ENCODE measurements around the gene TRPV5. TPM values are rescaled to one million over a fixed set of nuclear protein-coding genes. Genes with fewer than 3 reads are reported as not detected.

The TRPV5 gene
- total RNA-seq, 6 experiments from 2014 or later: not detected

DNA sequence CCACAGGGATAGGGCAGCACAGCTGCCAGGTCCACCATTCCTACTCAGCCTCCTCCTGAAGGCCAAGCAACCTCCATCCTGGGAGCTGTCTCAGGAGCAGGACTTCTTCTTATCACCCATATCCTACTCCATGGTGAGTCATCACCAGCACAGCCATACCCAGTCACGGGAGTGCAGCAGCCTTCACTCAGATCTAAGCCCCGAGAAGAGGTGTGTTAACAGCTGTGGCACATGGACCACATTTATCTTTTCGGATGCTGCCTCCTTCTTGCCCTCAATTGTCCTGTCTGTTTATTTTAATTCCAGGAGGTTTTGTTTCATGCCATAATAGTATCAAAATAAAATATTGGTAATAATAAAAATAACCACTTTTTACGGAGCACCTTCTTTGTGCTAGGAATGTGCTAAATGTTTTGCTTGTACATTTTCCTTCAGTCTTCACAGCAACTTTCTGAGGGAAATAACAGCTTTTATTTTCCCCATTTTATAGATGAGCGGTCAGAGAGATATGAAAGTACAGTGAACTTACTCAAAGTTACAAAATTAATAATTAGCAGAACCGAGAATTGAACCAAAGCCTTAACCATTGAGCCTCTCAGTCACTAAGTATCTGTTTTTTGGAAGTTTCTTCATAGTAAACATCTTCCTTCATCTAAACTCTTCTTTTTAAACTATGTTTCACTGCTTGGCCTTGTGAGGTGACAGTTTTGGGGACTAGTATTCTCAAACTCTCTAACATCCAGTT, 31.1 kb upstream of the TRPV5 start:
- intact Hi-C loops (cut with DNase I): no loop called here
- no peaks in the 10 kb centered on the region for H3K9me3 ChIP-seq
- H3K4me1 ChIP-seq: no peaks in the 10 kb centered on the region
- no peak overlapping the region for H3K27ac ChIP-seq
- H3K4me3 ChIP-seq: no peak overlapping the region
- ATAC-seq (no peak), DNase-seq (no peak)
- WGBS (ENCODE audit: insufficient coverage, low coverage, low lambda C conversion rate, missing lambda C conversion rate): 75% methylated on average over 6 of the region's 6 CpGs
- no peaks in the 10 kb centered on the region for H3K36me3 ChIP-seq
- TF ChIP-seq, protein P1, sequence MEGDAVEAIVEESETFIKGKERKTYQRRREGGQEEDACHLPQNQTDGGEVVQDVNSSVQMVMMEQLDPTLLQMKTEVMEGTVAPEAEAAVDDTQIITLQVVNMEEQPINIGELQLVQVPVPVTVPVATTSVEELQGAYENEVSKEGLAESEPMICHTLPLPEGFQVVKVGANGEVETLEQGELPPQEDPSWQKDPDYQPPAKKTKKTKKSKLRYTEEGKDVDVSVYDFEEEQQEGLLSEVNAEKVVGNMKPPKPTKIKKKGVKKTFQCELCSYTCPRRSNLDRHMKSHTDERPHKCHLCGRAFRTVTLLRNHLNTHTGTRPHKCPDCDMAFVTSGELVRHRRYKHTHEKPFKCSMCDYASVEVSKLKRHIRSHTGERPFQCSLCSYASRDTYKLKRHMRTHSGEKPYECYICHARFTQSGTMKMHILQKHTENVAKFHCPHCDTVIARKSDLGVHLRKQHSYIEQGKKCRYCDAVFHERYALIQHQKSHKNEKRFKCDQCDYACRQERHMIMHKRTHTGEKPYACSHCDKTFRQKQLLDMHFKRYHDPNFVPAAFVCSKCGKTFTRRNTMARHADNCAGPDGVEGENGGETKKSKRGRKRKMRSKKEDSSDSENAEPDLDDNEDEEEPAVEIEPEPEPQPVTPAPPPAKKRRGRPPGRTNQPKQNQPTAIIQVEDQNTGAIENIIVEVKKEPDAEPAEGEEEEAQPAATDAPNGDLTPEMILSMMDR (IDR thresholded peaks at IDR 0.05): no peak
- no peak for TF ChIP-seq POLR2A (IDR thresholded peaks at IDR 0.05)
- H3K27me3 ChIP-seq: no peaks in the 10 kb centered on the region

DNA sequence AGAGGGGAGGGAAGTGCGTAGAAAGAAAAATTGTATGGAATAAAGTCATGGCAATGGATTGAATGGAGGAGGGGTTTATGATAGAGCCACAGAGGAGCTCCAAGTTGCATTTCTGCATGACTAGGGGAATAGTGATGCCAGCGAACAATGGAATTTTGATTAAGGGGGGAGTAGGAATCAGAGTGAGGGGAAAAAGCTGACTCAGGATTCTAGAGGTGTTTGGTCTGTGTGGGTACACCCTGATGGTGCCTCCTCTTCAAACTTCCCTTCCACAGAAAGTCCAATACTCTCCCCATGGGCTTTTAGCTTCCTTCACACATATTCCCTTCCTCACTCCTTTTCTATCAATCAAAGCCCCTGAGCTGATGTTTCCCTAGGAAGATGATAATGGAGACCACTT, 30.4 kb upstream of the TRPV5 start:
- DNase-seq (no peak), ATAC-seq (no peak)
- Histone ChIP-seq H3K9me3 (no peaks in the 10 kb centered on the region), H3K27ac (no peak overlapping the region), H3K4me1 (no peaks in the 10 kb centered on the region), H3K36me3 (no peaks in the 10 kb centered on the region), H3K4me3 (no peak overlapping the region), H3K27me3 (no peaks in the 10 kb centered on the region)
- intact Hi-C loops (cut with DNase I): no loop called here
- TF ChIP-seq POLR2A (IDR thresholded peaks at IDR 0.05): no peak
- TF ChIP-seq, protein P1 (IDR thresholded peaks at IDR 0.05): no peak
- WGBS (ENCODE audit: insufficient coverage, low coverage, low lambda C conversion rate, missing lambda C conversion rate): 82% methylated on average over 2 of the region's 2 CpGs

DNA sequence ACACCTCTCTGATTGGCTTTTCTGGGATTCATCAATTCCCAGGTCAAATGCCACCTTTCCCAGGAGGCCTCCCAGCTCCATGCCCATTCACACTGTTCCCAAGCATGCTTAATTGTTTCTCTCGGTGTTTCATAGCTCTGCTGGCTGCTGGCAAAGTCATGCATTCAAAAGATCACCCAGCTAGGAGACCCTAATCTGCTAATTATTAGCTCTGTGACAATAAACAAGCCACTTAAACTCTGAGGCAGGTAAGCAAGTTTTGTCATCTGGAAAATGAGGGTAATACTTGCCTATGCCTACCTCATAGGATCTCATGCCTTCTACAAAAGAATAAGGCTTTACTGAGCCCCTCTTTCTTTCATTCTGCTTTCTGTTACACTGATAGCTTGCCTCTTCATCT, 29.4 kb upstream of the TRPV5 start:
- no peak for DNase-seq
- H3K27me3 ChIP-seq: no peaks in the 10 kb centered on the region
- H3K27ac ChIP-seq: no peak overlapping the region
- no peaks in the 10 kb centered on the region for H3K4me1 ChIP-seq
- H3K4me3 ChIP-seq: no peak overlapping the region
- H3K36me3 ChIP-seq: no peaks in the 10 kb centered on the region
- TF ChIP-seq, protein P1 (IDR thresholded peaks at IDR 0.05): no peak
- TF ChIP-seq POLR2A (IDR thresholded peaks at IDR 0.05): no peak
- ATAC-seq: no peak
- no peaks in the 10 kb centered on the region for H3K9me3 ChIP-seq
- WGBS (ENCODE audit: insufficient coverage, low coverage, low lambda C conversion rate, missing lambda C conversion rate): 10% methylated on average over 1 of the region's 1 CpG
- intact Hi-C loops (cut with DNase I): no loop called here

DNA sequence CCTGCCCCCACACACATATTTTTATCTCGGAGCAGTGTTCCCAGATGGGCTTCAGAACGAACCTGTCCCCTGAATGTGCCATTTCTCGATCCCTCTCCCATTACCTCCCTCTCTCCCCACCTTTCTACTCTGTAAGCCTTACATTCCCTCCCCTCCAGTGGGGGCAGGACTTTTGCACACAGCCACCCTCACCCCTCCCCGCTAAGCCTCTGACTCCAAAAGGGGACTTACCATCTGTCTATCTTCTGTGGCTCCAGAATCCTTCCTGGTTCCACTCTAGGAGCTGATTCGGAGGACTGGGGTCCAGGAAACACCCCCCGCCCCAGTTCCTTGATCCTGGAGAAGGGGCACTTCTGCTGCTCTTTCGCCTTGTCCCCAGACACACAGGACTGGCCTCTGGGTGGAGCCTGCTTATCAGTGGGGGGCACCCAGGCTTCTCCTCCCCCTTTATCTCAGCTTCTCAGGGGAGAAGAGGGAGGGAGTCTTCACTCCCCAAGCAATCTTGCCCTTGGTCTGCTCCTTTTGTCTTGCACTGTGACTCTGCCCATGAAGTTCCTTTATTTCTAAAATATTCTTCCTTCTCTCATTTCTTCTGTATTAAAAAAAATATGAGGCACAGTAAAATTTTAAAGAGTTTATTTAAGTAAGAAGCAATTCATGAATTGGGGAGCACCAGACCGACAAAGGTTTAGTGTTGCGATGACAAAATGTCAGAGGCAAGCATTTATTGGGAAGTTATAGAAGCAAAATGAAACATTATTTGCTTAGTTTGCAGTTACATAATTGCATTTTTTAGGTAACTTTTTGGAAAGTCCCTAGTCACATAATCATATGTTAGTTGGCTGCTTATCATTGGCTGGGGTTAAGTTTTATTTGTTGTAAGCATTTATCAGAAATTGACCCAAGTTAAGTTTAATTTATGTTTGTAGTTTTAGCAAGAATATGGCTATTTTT, 28.7 kb upstream of the TRPV5 start, which contains the start of gene KEL:
Gene KEL (minus strand): TSS at position 391 of the 954 bp plus-strand sequence. CDS start 157 bp downstream, at position 234.
- Histone ChIP-seq H3K9me3 (no peaks in the 10 kb centered on the region), H3K4me3 (no peak within 1 kb of the TSS), H3K4me1 (no peaks in the 10 kb centered on the region), H3K27ac (no peak within 1 kb of the TSS), H3K36me3 (no peaks in the 10 kb centered on the region), H3K27me3 (no peaks in the 10 kb centered on the region)
- DNase-seq (no peak), ATAC-seq (peak in 1 of 4 donors; percentile 22)
- 45% methylated on average over 9 of the region's 9 CpGs for WGBS (ENCODE audit: insufficient coverage, low coverage, low lambda C conversion rate, missing lambda C conversion rate)
- intact Hi-C loops (cut with DNase I): no loop called here
- TF ChIP-seq, protein P1 (IDR thresholded peaks at IDR 0.05): no peak
- no peak for TF ChIP-seq POLR2A (IDR thresholded peaks at IDR 0.05)
